ENCODE data around the gene PDE9A.

DNA sequence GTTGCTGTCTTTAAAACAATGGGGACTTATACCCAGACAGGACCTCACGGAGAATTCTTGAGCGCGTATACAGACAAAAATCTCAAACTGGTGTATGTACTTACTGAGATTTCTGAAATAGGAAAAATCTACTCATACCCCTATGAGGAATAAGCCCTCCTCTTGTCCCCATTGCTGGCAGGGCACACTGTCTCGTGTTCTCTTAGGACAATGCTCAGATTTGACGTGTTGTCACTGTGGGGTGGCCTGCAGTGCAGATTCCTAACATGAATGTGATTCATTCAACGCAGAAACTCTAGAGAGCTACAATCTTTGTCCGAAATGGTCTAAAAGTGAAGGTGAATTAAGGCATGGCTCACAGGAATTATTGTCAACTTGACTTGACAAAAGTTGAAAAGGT, 31.1 kb upstream of the PDE9A start:
- TF ChIP-seq, protein P1, sequence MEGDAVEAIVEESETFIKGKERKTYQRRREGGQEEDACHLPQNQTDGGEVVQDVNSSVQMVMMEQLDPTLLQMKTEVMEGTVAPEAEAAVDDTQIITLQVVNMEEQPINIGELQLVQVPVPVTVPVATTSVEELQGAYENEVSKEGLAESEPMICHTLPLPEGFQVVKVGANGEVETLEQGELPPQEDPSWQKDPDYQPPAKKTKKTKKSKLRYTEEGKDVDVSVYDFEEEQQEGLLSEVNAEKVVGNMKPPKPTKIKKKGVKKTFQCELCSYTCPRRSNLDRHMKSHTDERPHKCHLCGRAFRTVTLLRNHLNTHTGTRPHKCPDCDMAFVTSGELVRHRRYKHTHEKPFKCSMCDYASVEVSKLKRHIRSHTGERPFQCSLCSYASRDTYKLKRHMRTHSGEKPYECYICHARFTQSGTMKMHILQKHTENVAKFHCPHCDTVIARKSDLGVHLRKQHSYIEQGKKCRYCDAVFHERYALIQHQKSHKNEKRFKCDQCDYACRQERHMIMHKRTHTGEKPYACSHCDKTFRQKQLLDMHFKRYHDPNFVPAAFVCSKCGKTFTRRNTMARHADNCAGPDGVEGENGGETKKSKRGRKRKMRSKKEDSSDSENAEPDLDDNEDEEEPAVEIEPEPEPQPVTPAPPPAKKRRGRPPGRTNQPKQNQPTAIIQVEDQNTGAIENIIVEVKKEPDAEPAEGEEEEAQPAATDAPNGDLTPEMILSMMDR (IDR thresholded peaks at IDR 0.05), result no peak
- no peak for TF ChIP-seq POLR2AphosphoS5 (IDR thresholded peaks at IDR 0.05)

Measured in breast epithelium (tissue), 3 donors.